ENCODE results near the gene ARID4B. TPM values are rescaled to one million over a fixed set of nuclear protein-coding genes. Genes with fewer than 3 reads are reported as not detected.

The ARID4B gene
- total RNA-seq, 1 experiment from 2014 or later = 17.6 TPM

DNA sequence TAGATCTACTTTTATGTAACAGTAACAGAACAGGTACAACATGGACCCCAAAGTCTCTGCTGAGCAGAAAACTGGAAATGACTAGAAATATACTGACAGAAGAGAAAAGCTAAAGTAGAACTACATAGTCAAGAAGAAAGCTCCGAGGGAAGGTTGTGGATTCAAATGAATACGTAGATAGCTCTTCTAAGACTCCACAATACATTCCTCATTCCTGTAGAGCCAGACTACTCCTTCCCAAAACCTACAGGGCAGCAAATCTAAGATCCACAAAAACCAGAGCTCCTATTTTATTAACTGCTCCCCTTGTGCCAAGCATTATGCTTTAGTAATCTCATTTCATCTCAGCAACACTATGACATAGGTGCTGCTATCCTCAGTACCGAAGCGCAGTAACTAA lies 35.2 kb downstream of the ARID4B start:
- Histone ChIP-seq H3K27ac (ENCODE audit: low read depth, low read length, poor library complexity, severe bottlenecking) (no peak overlapping the region), H3K4me1 (ENCODE audit: insufficient read depth, low read length, poor library complexity, severe bottlenecking) (no peaks in the 10 kb centered on the region), H3K27me3 (replicated peaks; ENCODE audit: insufficient read depth, low read depth, low read length, poor library complexity) (no peaks in the 10 kb centered on the region), H3K4me3 (ENCODE audit: low read depth, low read length, poor library complexity, severe bottlenecking) (no peak overlapping the region), H3K9me3 (ENCODE audit: low read depth, low read length, poor library complexity, severe bottlenecking) (no peaks in the 10 kb centered on the region), H3K36me3 (ENCODE audit: insufficient read depth, low read length, poor library complexity, severe bottlenecking) (no peaks in the 10 kb centered on the region)
- intact Hi-C loops (cut with micrococcal nuclease; ENCODE audit: unreplicated experiment) = no loop called here
- POLR2A ChIA-PET (ENCODE audit: low non-redundant PET) = interaction anchor here (0.5 kb wide), 1 partner anchor 27 kb away, joined by 3 read pairs; no protein-coding TSS in a partner anchor
- no peak for TF ChIP-seq CTCF (conservative IDR thresholded peaks at IDR 0.05; ENCODE audit: low read depth, low read length)
- TF ChIP-seq EZH2 (IDR thresholded peaks at IDR 0.05; ENCODE audit: borderline replicate concordance, low read depth, low read length, poor library complexity, severe bottlenecking) = no peak
- no peak for DNase-seq (ENCODE audit: low spot score)
- BruUV-seq (replicated peaks) = no TSS peak
- CTCF ChIA-PET = no interaction called here

DNA sequence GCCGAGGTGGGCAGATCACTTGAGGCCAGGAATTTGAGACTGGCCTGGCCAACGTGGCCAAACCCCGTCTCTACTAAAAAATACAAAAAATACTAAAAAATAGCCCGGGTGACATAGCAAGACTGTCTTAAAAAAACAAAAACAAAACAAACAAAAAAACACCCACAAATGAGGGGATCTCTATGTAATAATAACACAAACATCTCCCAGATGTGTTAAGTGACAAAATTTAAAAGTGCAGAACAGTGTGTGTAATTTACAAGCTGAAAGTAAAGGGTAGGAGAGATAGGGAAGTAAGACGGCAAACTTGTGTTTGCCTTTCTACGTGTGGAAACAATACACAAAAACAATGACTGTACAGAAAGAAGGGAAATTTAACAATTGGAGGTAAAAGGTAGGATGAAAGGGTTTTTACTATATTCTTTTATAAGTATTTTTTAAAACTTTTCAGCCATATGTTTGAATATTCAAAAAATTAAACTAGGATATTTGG lies 36.3 kb downstream of the ARID4B start:
- Histone ChIP-seq H3K27me3 (replicated peaks; ENCODE audit: insufficient read depth, low read depth, low read length, poor library complexity) (no peaks in the 10 kb centered on the region), H3K36me3 (ENCODE audit: insufficient read depth, low read length, poor library complexity, severe bottlenecking) (no peaks in the 10 kb centered on the region), H3K27ac (ENCODE audit: low read depth, low read length, poor library complexity, severe bottlenecking) (no peak overlapping the region), H3K4me3 (ENCODE audit: low read depth, low read length, poor library complexity, severe bottlenecking) (no peak overlapping the region), H3K4me1 (ENCODE audit: insufficient read depth, low read length, poor library complexity, severe bottlenecking) (no peaks in the 10 kb centered on the region), H3K9me3 (ENCODE audit: low read depth, low read length, poor library complexity, severe bottlenecking) (no peaks in the 10 kb centered on the region)
- TF ChIP-seq EZH2 (IDR thresholded peaks at IDR 0.05; ENCODE audit: borderline replicate concordance, low read depth, low read length, poor library complexity, severe bottlenecking) (no peak), CTCF (conservative IDR thresholded peaks at IDR 0.05; ENCODE audit: low read depth, low read length) (no peak)
- no TSS peak for BruUV-seq (replicated peaks)
- ChIA-PET CTCF (no interaction called here), POLR2A (ENCODE audit: low non-redundant PET) (no interaction called here)
- intact Hi-C loops (cut with micrococcal nuclease; ENCODE audit: unreplicated experiment) = no loop called here
- no peak for DNase-seq (ENCODE audit: low spot score)

DNA sequence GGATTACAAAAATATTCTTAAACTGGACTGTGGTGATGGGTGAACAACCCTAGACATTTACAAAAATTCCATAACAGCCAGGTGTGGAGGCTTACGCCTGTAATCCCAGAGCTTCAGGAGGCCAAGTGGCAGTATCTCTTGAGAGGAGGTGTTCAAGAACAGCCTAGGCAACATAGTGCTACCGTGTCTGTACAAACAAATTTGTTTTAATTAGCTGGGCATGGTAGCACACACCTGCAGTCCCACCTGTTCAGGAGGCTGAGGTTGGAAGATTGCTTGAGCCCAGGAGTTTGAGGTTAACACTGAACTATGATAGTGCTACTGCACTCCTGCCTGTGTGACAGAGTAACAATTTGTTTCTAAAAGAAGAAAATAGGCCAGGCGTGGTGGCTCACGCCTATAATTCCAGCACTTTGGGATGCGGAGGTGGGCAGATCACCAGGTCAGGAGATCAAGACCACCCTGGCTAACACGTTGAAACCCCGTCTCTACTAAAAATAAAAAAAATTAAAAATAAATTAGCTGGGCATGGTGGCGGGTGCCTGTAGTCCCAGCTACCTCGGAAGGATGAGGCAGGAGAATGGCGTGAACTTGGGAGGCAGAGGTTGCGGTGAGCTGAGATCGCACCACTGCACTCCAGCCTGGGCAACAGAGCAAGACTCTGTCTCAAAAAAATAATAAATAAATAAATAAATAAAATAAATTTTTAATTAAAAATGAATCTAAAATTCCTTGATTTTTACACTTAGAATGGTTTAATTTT lies 37.1 kb downstream of the ARID4B start:
- H3K36me3 ChIP-seq (ENCODE audit: insufficient read depth, low read length, poor library complexity, severe bottlenecking) = no peaks in the 10 kb centered on the region
- H3K4me3 ChIP-seq (ENCODE audit: low read depth, low read length, poor library complexity, severe bottlenecking) = no peak overlapping the region
- POLR2A ChIA-PET (ENCODE audit: low non-redundant PET) = no interaction called here
- no TSS peak for BruUV-seq (replicated peaks)
- no peak overlapping the region for H3K27ac ChIP-seq (ENCODE audit: low read depth, low read length, poor library complexity, severe bottlenecking)
- no peak for DNase-seq (ENCODE audit: low spot score)
- CTCF ChIA-PET = no interaction called here
- no peaks in the 10 kb centered on the region for H3K27me3 ChIP-seq (replicated peaks; ENCODE audit: insufficient read depth, low read depth, low read length, poor library complexity)
- intact Hi-C loops (cut with micrococcal nuclease; ENCODE audit: unreplicated experiment) = no loop called here
- H3K4me1 ChIP-seq (ENCODE audit: insufficient read depth, low read length, poor library complexity, severe bottlenecking) = no peaks in the 10 kb centered on the region
- no peak for TF ChIP-seq CTCF (conservative IDR thresholded peaks at IDR 0.05; ENCODE audit: low read depth, low read length)
- no peak for TF ChIP-seq EZH2 (IDR thresholded peaks at IDR 0.05; ENCODE audit: borderline replicate concordance, low read depth, low read length, poor library complexity, severe bottlenecking)
- no peaks in the 10 kb centered on the region for H3K9me3 ChIP-seq (ENCODE audit: low read depth, low read length, poor library complexity, severe bottlenecking)

Measured in A673 (cell line).